NCI-H226 (cell line): ENCODE data around the gene NRG3.

ENCODE experiments used
- DNase-seq: peaks from one replicate; pipeline ENCODE4 v3.0.0-alpha.2; 2015

NRG3 gene

DNA sequence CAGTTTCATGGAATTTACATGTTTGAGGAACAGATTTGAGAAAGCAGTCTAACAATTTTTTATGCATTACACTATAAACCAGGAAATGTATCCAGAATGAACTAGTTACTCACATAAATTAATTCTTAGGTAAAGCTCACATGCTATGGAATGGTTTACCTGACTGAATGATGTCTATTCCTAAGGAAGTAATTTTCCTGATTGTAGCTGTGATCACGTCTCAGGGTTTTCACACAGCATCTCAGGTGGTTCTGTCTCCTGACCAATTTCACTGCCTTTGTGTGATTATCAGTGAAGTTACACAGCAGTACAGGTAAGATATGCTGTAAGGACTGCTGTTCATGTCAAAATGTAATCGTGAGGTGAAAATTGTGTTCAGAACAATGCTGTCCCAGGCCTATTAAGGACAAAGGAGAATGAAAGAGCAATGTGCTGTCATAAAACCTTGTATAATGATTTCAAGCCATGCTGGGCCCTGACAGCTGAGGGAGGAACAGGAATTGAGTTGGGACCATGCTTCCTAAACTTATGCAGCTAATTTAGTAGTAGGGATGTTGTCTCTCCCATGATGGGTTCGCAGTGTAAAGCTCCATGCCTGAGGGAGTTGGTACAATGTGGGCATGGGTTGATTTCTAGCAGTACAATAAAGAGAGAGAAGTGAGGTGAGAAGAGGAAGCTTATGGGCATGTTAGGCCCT is 631.8 kb downstream of the NRG3 start:
- no peak for DNase-seq

DNA sequence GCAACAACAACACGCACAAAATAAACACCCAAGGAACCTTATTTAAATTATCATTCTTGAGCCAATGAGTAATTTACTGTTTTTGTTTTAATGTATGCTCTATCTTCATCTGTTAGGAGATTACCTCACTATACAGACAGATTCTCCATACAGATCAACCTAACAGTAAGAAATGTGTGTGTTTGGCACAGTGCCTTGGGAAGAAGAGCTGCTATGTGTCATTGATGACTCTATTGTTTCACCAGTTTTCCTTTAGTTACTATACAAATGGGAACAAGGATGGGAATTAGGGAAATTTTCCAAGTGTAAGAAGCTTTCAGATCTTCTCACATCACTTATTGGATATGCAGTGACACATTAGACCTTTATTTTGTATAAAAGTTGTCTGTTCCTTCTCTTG is 640.3 kb downstream of the NRG3 start:
- DNase-seq = no peak

DNA sequence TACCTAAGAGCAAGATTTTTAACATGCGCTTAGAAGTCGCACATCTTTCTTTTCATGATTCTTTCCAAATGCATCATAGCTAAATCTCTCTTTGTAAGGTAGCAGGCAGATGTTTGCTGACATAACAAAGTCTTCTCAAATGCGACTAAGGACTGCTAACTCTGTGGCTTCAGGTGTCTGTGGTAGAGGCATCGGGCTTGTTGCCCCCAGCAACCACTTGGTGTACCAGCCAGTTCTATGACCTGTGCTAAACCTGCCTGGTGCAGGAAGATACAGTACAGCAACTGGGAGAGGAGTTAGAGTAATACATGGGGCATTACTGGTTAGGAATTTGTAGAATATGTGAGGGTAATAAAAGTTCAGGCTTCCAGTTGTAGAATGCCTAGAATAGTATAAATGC is 654.1 kb downstream of the NRG3 start:
- no peak for DNase-seq

DNA sequence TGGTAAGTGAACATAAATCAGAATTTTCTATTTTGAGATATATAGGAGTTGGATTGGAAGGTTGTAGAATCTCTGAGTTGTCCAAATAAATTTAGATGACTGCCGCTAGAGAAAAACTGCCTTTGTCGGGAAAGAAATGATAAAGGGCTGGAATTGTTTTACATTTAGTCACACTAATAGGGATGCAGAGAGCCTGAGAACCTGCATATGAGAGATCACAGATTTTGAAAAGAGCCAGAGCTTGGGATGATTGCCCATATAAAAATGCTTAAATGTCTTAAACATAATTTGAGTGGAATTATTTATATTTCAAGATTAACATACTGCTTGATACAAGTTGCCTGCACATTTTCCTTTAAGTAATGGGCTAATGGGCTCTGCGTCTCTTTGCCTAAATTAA is 660.5 kb downstream of the NRG3 start:
- no peak for DNase-seq

DNA sequence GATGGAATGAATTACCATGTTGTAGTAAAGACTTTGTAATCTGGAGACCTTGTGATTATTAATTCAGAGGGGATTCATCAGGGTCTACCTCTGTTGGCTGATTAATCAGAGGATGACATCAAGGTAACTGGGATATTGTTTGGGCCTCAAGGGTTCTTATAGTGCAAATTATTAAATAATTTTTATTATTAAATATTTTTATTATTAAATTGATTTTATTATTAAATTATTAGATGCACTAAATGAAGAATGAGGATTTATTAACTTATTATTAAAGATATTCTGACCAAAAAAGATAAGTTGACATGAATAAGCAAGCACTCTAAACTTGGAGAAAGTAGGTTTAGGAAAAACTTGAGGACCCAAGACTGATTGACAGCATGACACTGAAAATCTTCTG is 661.7 kb downstream of the NRG3 start:
- no peak for DNase-seq

DNA sequence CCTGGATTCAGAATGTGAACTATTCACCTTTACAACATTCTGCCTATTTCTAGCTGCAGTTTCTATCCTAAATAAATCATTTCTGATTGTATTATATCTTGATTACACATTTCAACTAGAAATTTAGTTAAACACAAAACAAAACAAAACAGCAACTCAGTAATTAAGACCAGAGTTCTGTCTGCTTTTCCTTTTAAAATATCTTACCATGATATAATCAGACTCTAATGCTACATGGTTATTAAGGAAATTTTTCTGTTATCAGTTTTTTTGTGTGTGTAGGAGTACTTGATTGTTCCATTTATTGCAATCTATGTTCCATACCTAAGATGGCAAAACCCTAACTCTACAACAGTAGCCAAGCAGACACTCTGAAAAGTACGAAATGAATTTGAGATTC is 663.3 kb downstream of the NRG3 start:
- DNase-seq = no peak

DNA sequence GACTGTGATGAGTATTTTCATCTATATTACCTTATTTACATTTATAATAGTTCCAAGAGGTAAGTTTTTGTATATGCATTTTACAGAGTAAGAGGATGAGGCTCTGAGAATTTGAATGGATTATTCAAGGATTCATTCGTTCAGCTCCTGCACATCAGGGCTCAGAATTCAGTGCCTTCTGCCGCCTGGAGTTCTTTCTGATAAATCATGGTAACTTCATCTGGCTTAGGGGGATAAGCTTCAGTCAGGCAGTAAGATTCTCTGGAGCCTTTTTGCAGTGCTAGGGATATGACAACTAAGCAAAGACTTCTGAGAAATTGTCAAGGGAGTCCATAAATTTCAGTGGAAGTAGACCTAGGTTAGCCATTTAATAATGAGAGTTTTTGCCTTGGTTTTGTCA is 668.6 kb downstream of the NRG3 start:
- DNase-seq = no peak

DNA sequence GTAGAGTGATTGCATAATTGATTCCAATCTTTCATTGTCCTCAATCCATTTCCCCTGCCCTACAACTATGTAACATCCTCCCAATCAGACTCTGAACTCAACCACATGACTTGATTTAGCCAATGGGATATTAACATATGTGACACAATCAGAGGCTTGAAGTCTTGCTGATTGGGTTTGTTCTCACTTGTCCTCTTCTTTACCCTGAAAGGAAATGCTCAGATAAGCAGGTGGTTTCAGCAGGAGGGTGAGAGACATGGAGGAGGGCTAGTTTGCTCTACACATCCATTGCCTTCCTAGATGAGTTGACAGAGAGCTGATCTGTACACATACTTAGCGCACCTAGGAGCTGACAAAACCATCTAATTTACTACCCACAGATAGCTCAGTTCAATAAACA is 669.4 kb downstream of the NRG3 start:
- DNase-seq = no peak

DNA sequence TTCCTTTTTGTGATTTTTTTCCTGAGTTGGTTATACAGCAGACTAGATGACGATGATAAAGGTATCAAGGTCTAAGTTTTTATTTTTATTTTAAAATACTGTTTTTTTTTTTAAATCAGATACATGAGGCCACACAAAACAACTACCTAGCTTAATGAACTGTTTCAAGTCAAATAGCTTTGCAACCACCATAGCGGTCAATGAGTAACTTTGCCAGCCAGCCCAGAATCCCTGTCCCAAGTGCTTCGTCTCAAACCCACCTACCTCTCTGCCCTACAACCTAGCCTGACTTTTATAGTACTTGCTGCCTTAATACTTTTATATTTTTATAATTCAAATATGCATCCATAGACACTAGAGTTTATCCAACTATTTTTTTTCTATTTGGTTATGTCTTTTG is 676.5 kb downstream of the NRG3 start:
- no peak for DNase-seq

DNA sequence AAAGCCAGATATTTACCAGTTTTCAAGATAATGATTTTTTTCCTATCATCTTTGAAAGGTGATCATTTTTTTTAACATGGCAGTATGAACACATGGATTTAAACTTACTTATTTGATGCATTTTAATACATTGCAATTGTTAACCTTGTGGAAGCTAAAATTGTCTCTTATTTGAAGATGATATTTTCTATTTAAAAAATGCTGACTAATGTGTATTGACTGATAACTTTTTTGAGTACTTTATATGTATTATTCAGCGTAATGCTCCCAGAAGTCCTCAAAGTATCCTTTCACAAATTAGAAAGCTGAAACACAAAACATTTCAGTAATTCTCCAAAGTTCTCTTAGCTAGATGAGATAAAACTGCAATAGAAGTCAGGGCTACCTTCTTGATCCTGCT is 677.3 kb downstream of the NRG3 start:
- DNase-seq = no peak

DNA sequence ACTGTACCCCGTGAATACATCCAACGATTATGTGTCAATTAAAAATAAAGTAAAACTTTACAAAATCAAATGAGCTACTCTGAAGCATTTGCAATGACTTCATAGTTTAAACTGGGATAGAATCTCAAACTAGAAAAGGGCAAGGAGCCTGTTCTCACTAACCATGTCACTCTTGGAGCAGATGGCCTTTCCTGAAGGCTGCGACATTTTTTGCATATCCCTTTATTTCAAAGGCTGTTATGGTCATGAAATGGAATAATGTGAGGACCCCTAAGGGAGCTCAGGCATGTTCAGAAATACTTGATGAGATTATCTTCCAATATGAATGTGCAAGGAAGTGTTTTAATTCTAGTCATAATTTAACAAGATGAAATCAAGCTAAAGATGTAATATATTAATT is 679.4 kb downstream of the NRG3 start:
- no peak for DNase-seq

DNA sequence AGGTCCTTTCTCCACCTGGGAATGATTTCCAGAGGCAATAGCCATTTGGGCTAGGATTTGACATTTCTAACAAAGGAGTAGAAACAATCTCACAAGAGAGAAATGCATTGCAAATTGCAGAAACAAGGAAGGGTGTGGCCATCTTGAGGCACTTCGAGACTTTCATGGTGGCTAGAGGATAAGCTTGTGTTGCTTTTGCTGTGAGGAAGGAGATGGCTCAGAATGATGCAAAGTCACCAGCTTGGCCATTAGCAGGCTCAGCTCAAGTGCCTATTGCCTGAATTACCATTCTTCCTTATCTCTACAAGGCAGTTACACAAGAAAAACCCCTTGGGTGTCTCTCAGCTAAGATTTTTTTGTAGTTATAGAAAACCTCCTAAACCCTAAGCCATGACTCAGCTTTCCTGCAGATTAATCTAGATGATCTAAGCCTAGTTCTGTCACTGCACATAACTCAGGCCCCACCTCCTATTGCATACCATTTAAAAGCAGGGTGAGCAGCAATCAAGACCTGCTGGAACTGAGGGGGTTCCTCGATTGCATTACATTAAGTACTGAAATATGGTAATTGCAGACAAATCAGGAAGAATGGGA is 683.1 kb downstream of the NRG3 start:
- no peak for DNase-seq

DNA sequence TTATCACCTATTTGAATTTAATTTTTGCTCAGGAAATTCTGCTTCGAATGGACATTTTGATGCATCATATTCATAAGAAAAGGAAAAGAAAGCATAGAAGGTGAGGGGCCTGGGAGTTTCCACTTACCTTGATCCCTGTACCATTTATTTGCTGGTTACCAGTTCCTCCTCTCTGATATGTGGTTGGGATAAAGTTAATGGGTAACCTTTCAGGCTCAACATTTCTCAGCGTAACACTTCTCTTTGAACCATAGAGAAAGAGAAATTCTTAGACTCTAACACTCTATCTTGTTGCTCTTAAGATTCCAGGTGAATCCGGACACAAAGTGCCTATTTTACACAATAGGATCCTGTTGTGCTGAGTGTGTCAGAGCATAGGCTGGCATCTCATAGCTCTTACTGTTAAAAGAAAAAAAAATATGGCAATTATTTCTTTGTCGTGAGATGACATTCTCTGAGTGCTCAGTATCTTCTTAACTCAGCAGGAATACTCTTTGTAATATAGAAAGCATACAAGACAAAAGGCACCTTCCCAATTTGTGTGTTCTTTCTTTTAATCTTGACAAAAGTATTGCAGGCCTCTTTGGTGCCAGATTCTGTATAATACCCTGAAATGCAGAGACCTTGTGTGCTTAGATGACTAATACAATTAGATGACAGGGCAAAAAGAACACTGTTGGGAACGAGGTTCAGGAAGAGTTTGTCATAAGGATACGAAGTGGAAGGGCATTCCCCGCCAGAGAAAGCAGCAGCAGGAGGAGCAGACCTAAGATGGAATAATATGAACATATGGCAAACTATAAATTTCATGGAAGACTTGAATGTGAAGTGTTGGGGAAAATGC is 689.6 kb downstream of the NRG3 start:
- no peak for DNase-seq

DNA sequence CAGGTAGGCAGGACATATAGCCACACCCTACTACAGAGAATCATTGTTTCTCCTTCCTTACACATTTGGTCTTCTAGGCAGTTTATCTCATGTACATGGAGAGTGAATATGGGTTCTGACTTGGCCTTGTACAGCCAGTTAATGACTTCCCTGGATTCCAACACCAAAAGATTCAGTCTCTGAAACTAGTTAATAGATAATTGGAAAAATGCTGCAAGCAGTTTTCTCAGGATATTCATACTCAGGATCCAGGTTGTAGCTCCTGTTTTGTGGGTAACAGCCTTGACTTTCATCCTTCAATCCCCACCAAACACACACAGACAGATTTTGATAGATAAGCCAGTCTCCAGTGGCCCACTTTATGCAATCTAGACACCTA is 690.2 kb downstream of the NRG3 start:
- no peak for DNase-seq

DNA sequence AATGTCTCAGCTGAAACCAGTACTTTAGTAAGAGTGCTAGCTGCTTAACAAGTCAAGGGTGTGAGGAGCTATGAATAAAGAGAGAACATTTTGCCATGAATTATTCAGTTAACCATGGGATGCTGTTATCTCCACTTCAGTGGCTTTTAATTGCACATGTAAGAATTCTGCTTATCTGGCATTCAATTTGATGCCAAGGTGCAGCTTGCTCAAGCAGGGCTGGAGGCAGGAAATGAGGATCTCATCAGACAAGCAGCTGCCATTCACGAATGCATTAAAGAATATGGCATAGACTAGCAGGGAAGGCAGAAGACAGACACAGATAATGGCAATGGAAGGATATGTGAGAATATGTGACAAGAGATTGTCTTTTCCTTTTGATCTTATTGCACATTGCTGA is 697.8 kb downstream of the NRG3 start:
- DNase-seq = no peak

DNA sequence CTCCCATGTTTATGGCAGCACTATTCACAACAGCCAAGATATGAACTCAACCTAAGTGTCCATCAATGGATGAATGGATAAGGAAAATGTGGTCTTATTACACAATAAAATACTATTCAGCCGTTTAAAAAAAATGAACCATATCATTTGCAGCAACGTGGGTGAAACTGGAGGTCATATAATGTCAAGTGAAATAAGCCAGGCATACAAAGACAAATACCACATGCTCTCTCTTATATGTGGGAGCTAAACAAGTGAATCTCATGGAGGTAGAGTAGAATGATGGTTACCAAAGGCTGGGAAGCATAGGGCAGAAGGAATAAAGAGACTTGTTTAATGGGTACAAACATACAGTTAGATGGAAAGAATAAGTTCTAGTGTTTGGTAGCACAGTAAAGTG is 699.1 kb downstream of the NRG3 start:
- DNase-seq = no peak

DNA sequence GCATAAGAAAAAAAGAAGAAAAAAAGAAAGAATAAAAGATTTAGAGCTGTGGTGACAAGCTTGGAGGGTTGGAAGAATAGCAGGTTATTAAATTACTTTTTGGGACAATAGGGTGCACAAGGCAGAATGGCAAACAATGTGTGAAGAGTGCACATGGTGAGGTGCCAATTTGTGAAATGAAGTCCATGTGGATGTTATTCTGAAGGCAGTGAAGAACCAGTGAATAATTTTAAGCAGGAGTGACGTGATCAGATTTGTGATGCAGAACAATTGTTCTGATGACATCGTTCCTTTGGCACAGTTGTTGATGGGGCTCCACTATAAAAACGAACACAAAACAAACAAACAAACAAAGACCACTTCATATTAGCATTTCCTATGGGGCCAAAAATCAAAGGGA is 700.3 kb downstream of the NRG3 start:
- DNase-seq = no peak

DNA sequence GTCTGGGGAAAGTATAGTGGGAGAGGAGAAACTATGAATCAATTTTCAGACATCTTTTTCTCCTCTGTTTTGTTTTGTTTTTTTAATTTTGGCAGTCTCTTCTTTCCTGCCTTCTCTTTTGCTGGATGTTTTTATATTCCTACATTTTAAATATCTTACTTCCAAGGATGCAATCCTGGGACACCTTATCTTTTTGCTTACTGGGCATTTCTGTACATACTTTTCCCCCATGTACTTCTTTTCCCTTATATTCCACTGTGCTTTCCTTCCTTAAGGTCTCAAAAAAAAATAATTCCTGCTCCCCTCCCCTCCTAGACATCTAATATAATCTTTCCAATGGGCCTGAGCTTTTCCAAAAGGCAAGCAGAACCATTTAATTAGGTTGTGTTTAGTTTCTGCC is 701.1 kb downstream of the NRG3 start:
- no peak for DNase-seq

DNA sequence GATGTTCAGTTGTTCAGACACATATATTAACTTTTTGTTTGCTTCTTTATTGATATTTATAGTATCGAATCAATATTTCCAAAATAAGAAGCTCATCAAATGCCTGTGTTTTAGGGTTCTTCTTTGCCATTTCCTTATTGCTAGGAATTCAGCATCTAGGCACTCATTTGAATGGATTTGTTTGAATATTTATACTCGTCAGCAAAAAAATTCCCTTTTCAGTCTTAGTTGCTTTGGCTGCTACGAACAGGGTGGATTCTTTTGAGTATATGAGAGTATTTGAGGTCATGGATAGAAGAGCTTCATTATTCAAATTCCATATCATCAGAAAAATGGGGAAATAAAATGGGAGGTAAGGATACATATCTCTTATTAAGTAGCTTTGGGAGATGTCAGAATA is 706.9 kb downstream of the NRG3 start:
- no peak for DNase-seq

DNA sequence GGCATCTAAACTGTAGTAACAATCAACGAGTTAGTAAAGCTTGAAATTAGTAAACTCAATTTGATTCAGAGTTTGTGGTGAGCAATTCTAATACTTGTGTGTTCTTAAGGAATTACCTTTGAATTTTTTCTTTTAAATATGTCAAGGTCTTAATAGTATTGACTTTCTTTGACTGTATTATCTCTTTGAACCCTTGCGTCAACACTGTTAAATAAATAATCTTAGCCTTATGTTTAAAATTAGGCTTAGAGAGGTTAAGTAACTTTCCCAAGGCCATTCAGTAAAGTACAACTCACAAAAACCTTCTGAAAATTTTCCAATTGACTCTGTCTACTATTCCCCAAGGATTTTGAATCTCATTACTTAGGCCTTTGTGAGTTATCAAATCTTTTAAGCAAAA is 716.4 kb downstream of the NRG3 start:
- no peak for DNase-seq

DNA sequence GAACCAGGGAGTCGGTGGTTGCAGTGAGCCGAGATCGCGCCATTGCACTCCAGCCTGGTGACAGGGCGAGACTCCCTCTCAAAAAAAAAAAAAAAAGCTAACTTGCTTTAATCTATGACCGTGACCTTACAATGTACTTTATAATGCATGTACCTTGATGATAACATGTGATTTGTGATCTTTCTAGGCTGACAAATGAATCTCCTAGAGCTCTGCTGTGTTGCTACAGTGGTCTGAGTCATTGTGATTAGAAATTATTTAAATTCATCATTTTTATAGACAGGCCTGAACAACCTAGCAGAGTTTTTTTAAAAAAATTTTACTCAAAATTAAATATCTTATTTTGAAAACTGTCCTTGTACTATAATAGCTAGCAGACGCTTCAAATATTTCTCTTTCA is 722.8 kb downstream of the NRG3 start:
- no peak for DNase-seq

DNA sequence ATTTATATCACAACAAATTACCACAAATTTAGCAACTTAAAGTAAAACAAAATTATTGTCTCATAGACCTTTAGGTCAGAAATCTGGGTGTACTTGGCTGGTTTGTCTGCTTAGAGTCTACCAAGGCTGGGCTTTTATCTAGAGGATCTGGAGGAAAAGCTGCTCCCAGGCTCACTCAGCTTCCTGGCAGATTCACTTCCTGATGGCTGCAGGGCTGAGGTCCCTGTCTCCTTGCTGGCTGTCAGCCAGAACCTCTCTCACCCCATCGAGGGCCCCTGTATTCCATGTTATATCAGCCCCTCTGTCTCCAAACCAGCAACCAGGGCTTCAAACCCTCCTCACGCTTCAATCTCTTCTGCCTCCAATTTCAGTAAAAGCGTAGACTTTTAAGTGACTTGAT is 734.9 kb downstream of the NRG3 start:
- no peak for DNase-seq

DNA sequence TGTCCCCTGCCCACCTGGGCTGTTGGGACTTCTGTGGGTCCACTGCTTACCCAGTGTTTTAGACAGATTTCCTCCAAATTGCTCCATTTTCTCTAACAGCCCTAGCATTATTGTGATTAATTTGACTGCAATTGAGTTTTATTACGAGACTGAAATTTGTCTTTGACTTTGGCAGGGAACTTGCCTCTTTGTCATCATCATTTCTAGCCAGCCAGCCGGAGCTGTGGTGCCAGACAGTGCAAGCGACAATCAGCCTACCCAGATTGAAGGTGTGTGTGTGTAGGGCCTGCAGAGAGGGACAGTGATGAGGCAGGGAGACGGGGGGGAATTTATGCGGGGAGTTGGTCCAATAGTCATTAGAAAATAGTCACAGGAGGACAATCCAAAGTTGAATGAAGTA is 743.0 kb downstream of the NRG3 start:
- DNase-seq = no peak

DNA sequence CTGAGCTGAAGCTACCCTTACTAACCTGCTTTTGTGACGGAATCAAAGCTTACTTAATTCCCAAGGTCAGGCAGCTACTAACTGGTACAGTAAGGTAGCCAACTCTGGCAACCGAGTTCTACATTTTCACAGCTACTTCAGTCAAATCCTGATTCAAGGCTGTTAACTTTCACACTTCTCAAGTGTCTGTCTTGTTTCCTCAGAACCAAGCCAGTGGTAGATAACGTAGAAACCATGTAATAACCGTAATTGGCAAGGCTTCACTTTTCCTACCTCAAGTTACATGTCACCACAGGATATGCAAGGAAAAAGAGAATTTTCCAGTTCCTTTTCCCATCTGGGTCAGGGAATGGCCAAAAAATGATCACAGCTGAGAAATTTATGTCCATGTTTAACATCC is 746.7 kb downstream of the NRG3 start:
- DNase-seq = no peak

DNA sequence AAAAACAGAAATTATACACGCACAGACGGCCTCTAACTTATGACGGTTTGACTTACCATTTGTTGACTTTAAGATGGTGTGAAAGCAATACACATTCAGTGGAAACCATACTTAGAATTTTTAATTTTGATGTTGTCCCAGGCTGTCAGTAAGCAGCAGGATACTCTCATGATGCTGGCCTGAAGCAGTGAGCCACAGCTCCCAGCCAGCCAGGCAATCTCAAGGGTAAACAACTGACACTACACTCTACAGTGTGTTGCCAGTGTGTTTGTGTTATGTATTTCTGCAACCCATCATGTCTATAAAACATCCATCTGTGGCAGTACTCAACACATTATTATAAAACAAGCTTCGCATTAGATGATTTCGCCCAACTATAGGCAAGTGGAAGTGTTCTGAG is 747.5 kb downstream of the NRG3 start:
- no peak for DNase-seq
